MM.1S (cell line): ENCODE data around the gene CBARP.

Experiments used
- DNase-seq: peaks from one replicate; pipeline ENCODE4 v3.0.0-alpha.2; 2015
- H2AFZ ChIP-seq: fragments of 300-600 bp; sonication (generic); 2 replicates; pipeline ENCODE4 v1.6.0; 2016; ENCODE audit warnings: antibody characterized with exemption, low read length
- H3F3A ChIP-seq: fragments of 300-600 bp; sonication (generic); 2 replicates; pipeline ENCODE4 v1.6.1; 2016; ENCODE audit warnings: mild to moderate bottlenecking, antibody characterized with exemption, low read length, moderate library complexity, mixed read lengths; ENCODE audit not compliant: insufficient read depth
- H3K27ac ChIP-seq: fragments of 300-600 bp; sonication (generic); 2 replicates; pipeline ENCODE4 v1.5.1; 2016; ENCODE audit warnings: mild to moderate bottlenecking, low read length
- H3K27me3 ChIP-seq: fragments of 300-600 bp; sonication (generic); replicated peaks from 2 replicates; pipeline ENCODE4 v1.6.0; 2016; ENCODE audit warnings: low read length; ENCODE audit not compliant: insufficient read depth
- H3K36me3 ChIP-seq: fragments of 300-600 bp; sonication (generic); replicated peaks from 2 replicates; pipeline ENCODE4 v1.6.1; 2016; ENCODE audit warnings: mild to moderate bottlenecking, low read length, mixed read lengths; ENCODE audit not compliant: insufficient read depth
- H3K4me1 ChIP-seq: fragments of 300-600 bp; sonication (generic); 2 replicates; pipeline ENCODE4 v1.6.1; 2016; ENCODE audit warnings: low read length, mixed read lengths
- H3K4me2 ChIP-seq: fragments of 300-600 bp; sonication (generic); 2 replicates; pipeline ENCODE4 v1.6.0; 2016; ENCODE audit warnings: low read depth, low read length
- H3K4me3 ChIP-seq: fragments of 300-600 bp; sonication (generic); 2 replicates; pipeline ENCODE4 v1.5.1; 2016; ENCODE audit warnings: low read length, mixed read lengths
- H3K79me2 ChIP-seq: fragments of 300-600 bp; sonication (generic); 2 replicates; pipeline ENCODE4 v1.6.1; 2016; ENCODE audit warnings: mixed run types, low read length, mixed read lengths
- H3K9ac ChIP-seq: fragments of 300-600 bp; sonication (generic); 2 replicates; pipeline ENCODE4 v1.6.1; 2016; ENCODE audit warnings: low read length, mixed read lengths
- H3K9me2 ChIP-seq: fragments of 300-600 bp; sonication (generic); replicated peaks from 2 replicates; pipeline ENCODE4 v1.6.1; 2016; ENCODE audit warnings: mild to moderate bottlenecking, low read length, mixed read lengths; ENCODE audit not compliant: insufficient read depth
- H3K9me3 ChIP-seq: fragments of 300-600 bp; sonication (generic); replicated peaks from 2 replicates; pipeline ENCODE4 v1.6.1; 2016; ENCODE audit warnings: mild to moderate bottlenecking, low read length, mixed read lengths; ENCODE audit not compliant: insufficient read depth
- H4K20me1 ChIP-seq: fragments of 300-600 bp; sonication (generic); 2 replicates; pipeline ENCODE4 v1.6.1; 2016; ENCODE audit warnings: mild to moderate bottlenecking, low read length, moderate library complexity, mixed read lengths; ENCODE audit not compliant: insufficient read depth
- CTCF ChIP-seq: fragments of 300-600 bp; sonication (generic); IDR thresholded peaks from 2 replicates; pipeline ENCODE4 v1.5.1; 2016; ENCODE audit warnings: antibody characterized with exemption, low read length, mixed read lengths
- EZH2 ChIP-seq: fragments of 300-600 bp; sonication (generic); optimal IDR thresholded peaks from 2 replicates; pipeline ENCODE3; 2017; ENCODE audit warnings: low read depth, mild to moderate bottlenecking, antibody characterized with exemption, low read length, mixed read lengths
- EZH2phosphoT487 ChIP-seq: fragments of 300-600 bp; sonication (generic); IDR thresholded peaks from 2 replicates; pipeline ENCODE4 v1.6.1; 2018; ENCODE audit warnings: antibody characterized with exemption, low read length

The CBARP gene

DNA sequence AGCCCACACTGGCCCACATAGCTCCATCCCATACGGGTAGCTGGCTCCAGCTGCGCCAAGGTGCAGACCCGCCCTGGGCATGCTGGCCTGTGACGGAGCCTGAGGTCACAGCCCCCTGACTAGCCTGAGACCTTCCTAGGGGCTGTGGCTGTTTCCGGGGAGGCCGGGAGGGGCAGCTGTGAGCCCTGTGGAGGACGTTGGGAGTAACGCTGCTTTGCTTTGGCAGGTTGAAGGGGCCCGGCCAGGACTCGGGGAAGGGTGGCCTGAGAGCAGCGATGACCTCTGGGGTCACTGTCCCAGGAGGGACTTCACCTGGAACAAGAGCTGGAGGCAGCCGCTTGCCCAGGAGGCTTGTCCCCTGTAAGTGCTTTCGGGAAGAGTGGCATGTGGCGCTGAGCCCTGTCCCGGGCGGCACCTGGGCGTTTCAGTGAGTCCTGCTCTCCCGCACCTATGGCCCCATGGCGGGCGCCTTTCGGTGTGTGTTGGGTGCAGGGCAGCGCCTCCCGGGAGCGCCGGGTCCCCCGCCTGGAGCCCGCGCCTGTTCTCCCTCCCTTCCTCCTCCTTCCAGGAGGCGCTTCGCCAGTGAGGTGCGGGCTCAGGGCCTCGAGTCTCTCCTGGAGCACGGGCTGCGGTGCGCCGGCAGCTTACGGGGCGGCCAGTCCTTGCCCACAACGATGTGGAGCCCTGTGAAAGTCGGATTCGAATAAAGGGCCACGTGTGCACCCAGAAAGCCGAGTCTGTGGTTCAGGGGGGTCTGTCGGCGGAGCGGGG, 36.5 kb upstream of the CBARP start:
- Histone ChIP-seq H3K9ac (0 out of 2 replicates have a peak overlapping the region, but pooled peaks have one; percentile 97), H3K27ac (peak overlapping the region; percentile 97; the same call in 1 of the 2 replicates), H4K20me1 (no peaks in the 10 kb centered on the region), H3K79me2 (peaks cover 82% of the 10 kb centered on the region), H3K36me3 (peaks cover 37% of the 10 kb centered on the region), H3K9me2 (no peaks in the 10 kb centered on the region), H2AFZ (no peak overlapping the region), H3K27me3 (no peaks in the 10 kb centered on the region), H3K4me2 (peak overlapping the region; percentile 92), H3K4me1 (peaks cover 26% of the 10 kb centered on the region), H3K4me3 (peak overlapping the region; percentile 92), H3F3A (peaks cover 57% of the 10 kb centered on the region), H3K9me3 (no peaks in the 10 kb centered on the region)
- TF ChIP-seq EZH2, result no peak
- no peak for TF ChIP-seq EZH2phosphoT487
- no peak for TF ChIP-seq CTCF
- DNase-seq, result no peak

- H4K20me1 ChIP-seq, result no peaks in the 10 kb centered on the region
- no peak for DNase-seq
- H3K4me1 ChIP-seq, result peaks cover 30% of the 10 kb centered on the region
- H3K4me3 ChIP-seq, result no peak overlapping the region
- H3K79me2 ChIP-seq, result peaks cover 78% of the 10 kb centered on the region
- H3K9ac ChIP-seq, result no peak overlapping the region
- TF ChIP-seq EZH2 (no peak), CTCF (no peak), EZH2phosphoT487 (no peak)
- H3K4me2 ChIP-seq, result no peak overlapping the region
- no peaks in the 10 kb centered on the region for H3K9me3 ChIP-seq
- no peak overlapping the region for H3K27ac ChIP-seq
- no peaks in the 10 kb centered on the region for H3K9me2 ChIP-seq
- H2AFZ ChIP-seq, result no peak overlapping the region
- peaks cover 57% of the 10 kb centered on the region for H3F3A ChIP-seq
- H3K36me3 ChIP-seq, result peaks cover 37% of the 10 kb centered on the region
- H3K27me3 ChIP-seq, result no peaks in the 10 kb centered on the region
These were observed 35.6 kb upstream of the CBARP start for GRCh38 chr19:1273263-1274041.

- Histone ChIP-seq H4K20me1 (no peaks in the 10 kb centered on the region), H3K9ac (no peak overlapping the region), H3K4me1 (peaks cover 38% of the 10 kb centered on the region), H3K79me2 (peaks cover 73% of the 10 kb centered on the region), H2AFZ (no peak overlapping the region), H3K27ac (no peak overlapping the region), H3K36me3 (peaks cover 37% of the 10 kb centered on the region), H3K27me3 (0 out of 2 replicates have a peak, but pooled peaks cover 2% of the 10 kb centered on the region), H3K4me2 (no peak overlapping the region), H3K9me2 (no peaks in the 10 kb centered on the region), H3K4me3 (no peak overlapping the region), H3F3A (peaks cover 58% of the 10 kb centered on the region), H3K9me3 (no peaks in the 10 kb centered on the region)
- TF ChIP-seq CTCF (no peak), EZH2phosphoT487 (no peak), EZH2 (no peak)
- no peak for DNase-seq
These were observed 34.8 kb upstream of the CBARP start for GRCh38 chr19:1272423-1273262.
